Measurements from ENCODE around the gene NFIX.

Gene NFIX

GRCh38 chr19:13055213-13056051, 60.2 kb downstream of the NFIX start:
- DNase-seq (ENCODE audit: low spot score): peak; percentile 61

- DNase-seq (ENCODE audit: low spot score): peak; percentile 87
Observed at GRCh38 chr19:13056052-13056660, 60.9 kb downstream of the NFIX start.

GRCh38 chr19:13057147-13057572, 61.9 kb downstream of the NFIX start:
- no peak for DNase-seq (ENCODE audit: low spot score)

DNA sequence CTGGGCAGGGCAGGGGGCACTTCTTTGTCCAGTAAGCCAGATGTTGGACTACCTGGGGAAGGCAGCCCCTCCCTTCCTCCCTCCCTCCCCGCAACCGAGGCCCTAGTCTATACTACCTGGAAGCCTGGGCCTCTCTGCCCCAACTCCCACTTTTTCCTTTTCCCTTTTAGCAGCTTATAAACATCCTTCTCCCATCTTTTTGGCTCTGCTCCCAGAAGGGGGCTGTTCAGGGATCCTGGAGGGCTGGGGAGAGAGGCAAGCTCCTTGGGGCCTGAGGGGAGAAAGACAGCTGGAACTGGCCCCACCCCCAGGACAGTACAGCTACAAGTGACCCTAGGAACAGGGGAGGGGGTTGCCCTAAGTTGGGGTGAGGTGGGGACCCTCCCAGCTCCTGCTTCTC, 62.5 kb downstream of the NFIX start:
- DNase-seq (ENCODE audit: low spot score): no peak

DNA sequence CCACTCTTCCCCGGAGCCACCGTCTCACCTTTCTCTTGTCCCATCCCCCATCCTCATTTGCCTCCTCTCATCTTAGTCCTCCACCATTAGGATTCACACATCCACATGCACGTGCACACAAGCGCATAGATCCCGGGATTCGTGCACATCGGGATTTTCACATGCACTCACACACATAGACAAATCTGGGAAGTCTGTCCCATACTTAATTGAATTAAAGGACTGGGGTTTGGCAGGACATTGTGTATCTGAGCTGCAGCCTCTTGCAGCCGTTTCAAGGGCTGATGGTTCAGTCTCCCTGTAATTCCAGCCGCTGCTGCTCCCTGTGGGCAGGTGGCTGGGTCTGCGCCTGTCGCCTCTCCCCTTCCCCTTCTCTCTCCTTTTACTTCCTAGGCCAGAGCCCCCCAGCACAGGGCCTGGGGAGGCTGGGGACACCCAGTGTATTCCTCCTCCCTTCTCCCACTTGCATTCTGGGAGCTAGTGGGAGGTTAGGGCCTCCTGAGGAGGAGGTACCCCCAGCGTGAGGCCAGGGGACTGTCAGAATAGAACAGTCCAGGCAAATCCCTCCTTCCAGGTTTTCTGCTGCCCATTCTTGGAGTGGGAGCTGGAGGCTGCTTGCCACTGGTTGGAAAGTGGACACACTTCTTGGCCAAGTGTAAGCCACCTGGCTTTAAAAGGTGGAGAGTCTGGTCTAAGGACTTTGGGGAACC, 63.8 kb downstream of the NFIX start:
- DNase-seq (ENCODE audit: low spot score): peak; percentile 69

GRCh38 chr19:13060233-13060963, 65.1 kb downstream of the NFIX start:
- no peak for DNase-seq (ENCODE audit: low spot score)

- peak; percentile 86 for DNase-seq (ENCODE audit: low spot score)
Observed at GRCh38 chr19:13060964-13061927, 66.0 kb downstream of the NFIX start.

- no peak for DNase-seq (ENCODE audit: low spot score)
Observed at GRCh38 chr19:13062317-13062716, 67.0 kb downstream of the NFIX start.

- DNase-seq (ENCODE audit: low spot score): no peak
Observed at GRCh38 chr19:13063461-13064091, 68.3 kb downstream of the NFIX start.

- DNase-seq (ENCODE audit: low spot score): no peak
Observed at GRCh38 chr19:13064092-13064489, 68.8 kb downstream of the NFIX start.

- DNase-seq (ENCODE audit: low spot score): no peak
Observed at GRCh38 chr19:13066226-13066625, 71.0 kb downstream of the NFIX start.

GRCh38 chr19:13066933-13067807, 71.9 kb downstream of the NFIX start:
- DNase-seq (ENCODE audit: low spot score): no peak

DNA sequence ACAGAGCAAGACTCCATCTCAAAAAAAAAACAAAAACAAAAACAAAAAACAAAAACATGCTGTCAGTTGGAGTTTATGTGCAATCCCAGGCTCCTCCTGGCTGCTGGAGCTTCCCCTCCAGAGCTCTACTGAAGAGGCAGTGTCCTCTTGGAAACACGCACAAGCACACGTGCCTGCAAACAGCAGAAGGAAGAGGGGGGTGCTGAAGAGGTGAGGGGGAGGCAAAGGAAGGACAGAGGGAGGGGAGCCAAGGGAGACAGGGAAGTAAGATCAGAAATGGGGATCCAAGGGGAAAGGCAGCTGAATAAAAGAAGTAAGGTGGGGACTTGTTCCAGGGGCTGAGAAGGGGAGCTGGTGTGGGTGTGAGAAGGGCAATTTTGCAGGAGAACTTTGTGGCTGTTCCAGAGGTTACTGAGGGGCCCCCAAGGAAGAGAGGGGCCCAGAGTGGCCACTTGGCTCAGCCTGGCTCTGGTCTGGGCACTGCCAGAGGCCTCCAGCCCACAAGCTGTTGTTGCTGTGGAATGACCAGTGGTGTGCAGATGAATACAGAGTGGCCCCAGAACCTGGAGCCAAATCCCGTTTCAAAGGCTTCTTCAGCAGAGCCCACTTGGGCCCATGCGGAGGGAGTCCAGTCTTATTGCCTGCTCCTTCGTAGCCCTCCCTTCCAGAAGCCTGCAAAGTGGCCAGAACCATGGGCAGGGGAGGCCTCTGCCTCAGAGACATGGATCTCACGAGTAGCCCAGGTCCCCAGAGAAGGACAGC, 73.0 kb downstream of the NFIX start:
- peak; percentile 55 for DNase-seq (ENCODE audit: low spot score)

DNA sequence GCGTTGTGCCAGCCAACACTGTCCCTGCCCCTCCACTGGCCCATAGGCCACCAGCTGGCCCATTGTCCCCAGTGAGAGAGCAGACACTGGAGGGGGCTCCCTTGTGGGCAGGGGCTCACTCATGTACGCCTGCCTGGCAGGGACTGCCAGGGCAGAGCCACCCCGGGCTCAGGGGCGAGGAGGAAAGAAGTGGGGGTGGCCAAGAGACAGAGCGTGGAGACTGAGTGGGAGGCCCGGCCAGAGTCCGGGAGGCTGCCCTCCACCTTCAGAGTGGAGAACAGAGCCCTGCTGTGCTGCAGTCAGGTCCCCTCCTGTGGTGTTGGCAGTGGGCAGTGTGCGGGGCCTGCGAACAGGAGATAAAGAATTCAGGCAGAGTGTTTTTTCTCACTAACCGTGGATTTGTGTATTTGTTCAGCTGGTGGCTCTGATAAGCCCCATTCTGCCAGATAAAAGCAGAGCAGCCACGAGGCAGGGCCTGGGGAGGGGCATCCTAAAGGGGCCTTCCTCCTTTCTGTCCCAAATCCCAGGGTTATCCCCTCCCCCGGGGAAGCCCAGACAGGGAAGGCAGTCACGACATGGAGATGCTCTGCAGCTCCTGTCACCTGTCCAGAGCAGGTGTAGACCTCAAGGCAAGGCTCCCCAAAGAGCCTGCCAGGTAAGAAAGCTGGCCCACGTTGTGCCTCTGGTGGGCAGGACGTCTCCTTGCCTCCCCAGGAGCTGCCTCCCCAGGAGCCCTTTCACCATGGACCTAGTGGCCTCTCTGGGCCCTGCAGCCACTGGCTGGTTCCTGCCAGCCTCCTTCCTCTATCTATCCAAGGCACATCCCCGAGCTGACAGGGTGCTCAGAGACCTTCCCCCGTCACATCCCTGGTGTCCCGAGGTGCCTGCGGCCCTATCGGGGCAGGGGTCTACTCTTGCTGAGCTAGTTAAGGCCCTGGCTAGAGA, 74.4 kb downstream of the NFIX start:
- DNase-seq (ENCODE audit: low spot score): no peak

- peak; percentile 82 for DNase-seq (ENCODE audit: low spot score)
Observed at GRCh38 chr19:13070425-13071140, 75.3 kb downstream of the NFIX start.

DNA sequence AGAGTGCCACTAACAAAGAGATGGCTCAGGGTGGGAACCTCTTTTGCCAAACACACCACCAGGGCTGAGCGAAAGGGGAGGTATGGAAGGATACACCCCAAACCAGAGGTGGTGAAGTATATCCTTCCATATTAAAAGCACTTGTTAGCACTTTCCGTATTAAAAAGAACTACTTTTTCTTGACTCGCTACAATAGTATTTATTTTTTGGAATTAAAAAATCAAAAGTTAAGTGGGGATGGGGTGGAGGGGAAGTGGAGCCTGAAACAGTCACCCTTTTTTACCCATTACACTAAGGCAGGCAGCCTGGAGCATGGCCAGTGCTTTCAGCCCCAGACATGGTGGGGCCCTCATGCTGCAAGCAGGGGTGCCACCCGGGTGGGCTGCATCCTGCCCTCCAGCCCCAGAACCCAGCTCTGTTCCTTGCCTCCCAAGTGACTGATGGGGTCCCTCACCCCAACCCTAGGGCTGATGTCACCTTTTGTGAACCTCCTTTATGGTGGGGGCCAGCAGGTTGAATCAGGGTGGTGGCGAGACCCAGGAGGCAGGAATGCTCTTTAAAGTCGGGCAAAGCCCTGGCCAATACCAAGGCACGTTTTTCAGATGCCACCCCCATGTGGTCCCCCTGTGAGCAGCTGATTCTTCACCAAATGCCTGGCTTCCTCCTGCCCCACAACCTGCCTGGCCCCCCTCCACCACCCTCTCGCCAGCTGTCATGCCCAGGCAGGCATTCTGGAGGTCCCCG, 76.3 kb downstream of the NFIX start:
- no peak for DNase-seq (ENCODE audit: low spot score)

All from cerebellar cortex (tissue), 1 donor.